Small intestine (tissue), 7 donors: ENCODE measurements around the gene DNAH12. TPM values are rescaled to one million over a fixed set of nuclear protein-coding genes. Genes with fewer than 3 reads are reported as not detected.

Experiments
- DNase-seq, 2 donors: peaks; one replicate each; pipeline versions ENCODE4 v3.0.0 to v3.0.0-alpha.2; 2013
- FAIRE-seq: peaks from 2 replicates; lab custom pipeline; 2012; peaks lifted over from hg19 to GRCh38; lab: Jason Lieb, UNC
- H3K27ac ChIP-seq, 3 donors: one replicate each; pipeline ENCODE4 v1.5.1; 2013; ENCODE audit warnings: low read length in 2 of 3, mild to moderate bottlenecking in 2 of 3, control low read depth in 1 of 3, inconsistent platforms in 1 of 3, low read depth in 1 of 3, moderate library complexity in 1 of 3
- H3K27me3 ChIP-seq, 3 donors: one replicate each; pipeline ENCODE4 v1.6.1; 2013; ENCODE audit warnings: low read length in 3 of 3, inconsistent platforms in 1 of 3; ENCODE audit not compliant: control insufficient read depth in 3 of 3, insufficient read depth in 3 of 3
- H3K36me3 ChIP-seq, 3 donors: one replicate each; pipeline ENCODE4 v1.6.1; 2013; ENCODE audit warnings: low read length in 3 of 3, inconsistent platforms in 1 of 3, low read depth in 1 of 3, mild to moderate bottlenecking in 1 of 3, moderate library complexity in 1 of 3; ENCODE audit not compliant: control insufficient read depth in 3 of 3, insufficient read depth in 2 of 3
- H3K4me1 ChIP-seq, 3 donors: one replicate each; pipeline ENCODE4 v1.6.1; 2013; ENCODE audit warnings: low read length in 2 of 3, inconsistent platforms in 1 of 3, low read depth in 1 of 3, mild to moderate bottlenecking in 1 of 3, moderate library complexity in 1 of 3; ENCODE audit not compliant: control insufficient read depth in 3 of 3, insufficient read depth in 2 of 3
- H3K4me3 ChIP-seq, 3 donors: one replicate each; pipeline ENCODE4 v1.5.1; 2013; ENCODE audit warnings: low read length in 3 of 3, control low read depth in 1 of 3, inconsistent platforms in 1 of 3, low read depth in 1 of 3, mild to moderate bottlenecking in 1 of 3, moderate library complexity in 1 of 3
- H3K9me3 ChIP-seq, 2 donors: one replicate each; pipeline ENCODE4 v1.6.1; 2013; ENCODE audit warnings: low read depth in 1 of 2, low read length in 1 of 2; ENCODE audit not compliant: control insufficient read depth in 2 of 2, insufficient read depth in 1 of 2
- WGBS, 3 donors: extraction: QIAGEN DNeasy Blood & Tissue Kit; methylation state at CpG; one replicate each; pipeline ENCODE4 v1.1.7; 2013; 5-methylcytosine and 5-hydroxymethylcytosine counted together
- polyA plus RNA-seq, 4 donors: library from polyadenylated mRNA; stranded (reverse) in 3 of 4; unstranded in 1 of 4; fragments of 200-250 nt in 3 of 4; fragments of 120-200 nt in 1 of 4; gene quantifications; one replicate each; pipeline versions ENCODE4 v1.2.1 to v1.2.3, GENCODE V29; 2013
- donor health status: healthy with polysubstance abuse.
- donor health status: control.
- donor health status: control.
- donor health status: Bipolar disorder and iron deficiency.
- donor health status: healthy.

Gene DNAH12
- polyA plus RNA-seq, 4 donors, result 0.10 to 2.1 TPM; not detected in 2

GRCh38 chr3:57575966-57576626 lies 32.0 kb upstream of the DNAH12 start:
- H3K4me3 ChIP-seq, result no peak overlapping the region
- no peaks in the 10 kb centered on the region for H3K27me3 ChIP-seq
- FAIRE-seq (no peak), DNase-seq (no peak)
- no peaks in the 10 kb centered on the region for H3K9me3 ChIP-seq
- H3K36me3 ChIP-seq, result peaks cover 4 to 52% (median 16%) of the 10 kb centered on the region in 3 donors
- peak overlapping the region in 1 of 3 donors; percentile 5 for H3K27ac ChIP-seq
- 35 to 61% (median 53%) methylated on average over 3 of the region's 3 CpGs for WGBS, 3 donors
- H3K4me1 ChIP-seq, result peaks cover 0 to 13% (median 0%) of the 10 kb centered on the region in 3 donors

- Histone ChIP-seq H3K9me3 (no peaks in the 10 kb centered on the region), H3K27ac (no peak overlapping the region), H3K4me1 (peaks cover 0 to 2% (median 0%) of the 10 kb centered on the region in 3 donors), H3K27me3 (no peaks in the 10 kb centered on the region), H3K4me3 (no peak overlapping the region), H3K36me3 (peaks cover 6 to 44% (median 11%) of the 10 kb centered on the region in 3 donors)
- DNase-seq, result no peak
- no peak for FAIRE-seq
- 60 to 78% (median 68%) methylated on average over 3 of the region's 3 CpGs for WGBS, 3 donors
These were observed 28.0 kb upstream of the DNAH12 start for GRCh38 chr3:57572096-57572495.

- DNase-seq, result no peak
- Histone ChIP-seq H3K4me1 (peaks cover 0 to 2% (median 0%) of the 10 kb centered on the region in 3 donors), H3K36me3 (peaks cover 6 to 47% (median 15%) of the 10 kb centered on the region in 3 donors), H3K9me3 (no peaks in the 10 kb centered on the region), H3K27me3 (no peaks in the 10 kb centered on the region), H3K4me3 (no peak overlapping the region), H3K27ac (no peak overlapping the region)
- no peak for FAIRE-seq
- WGBS, 3 donors, result 98 to 100% (median 98%) methylated on average over 2 of the region's 2 CpGs
These were observed 26.7 kb upstream of the DNAH12 start for GRCh38 chr3:57570878-57571277.

- no peak overlapping the region for H3K4me3 ChIP-seq
- peak overlapping the region in 1 of 3 donors; percentile 37 for H3K27ac ChIP-seq
- FAIRE-seq (no peak), DNase-seq (peak; percentile 25 to 57)
- peaks cover 7 to 51% (median 16%) of the 10 kb centered on the region in 3 donors for H3K36me3 ChIP-seq
- H3K27me3 ChIP-seq, result no peaks in the 10 kb centered on the region
- 35 to 73% (median 51%) methylated on average over 5 of the region's 6 CpGs for WGBS, 3 donors
- no peaks in the 10 kb centered on the region for H3K4me1 ChIP-seq
- H3K9me3 ChIP-seq, result no peaks in the 10 kb centered on the region
These were observed 25.8 kb upstream of the DNAH12 start for GRCh38 chr3:57569859-57570450.

- no peak for FAIRE-seq
- no peak overlapping the region for H3K4me3 ChIP-seq
- no peak for DNase-seq
- H3K4me1 ChIP-seq, result peaks cover 2 to 13% (median 5%) of the 10 kb centered on the region in 3 donors
- WGBS, 3 donors, result 90 to 100% (median 96%) methylated on average over 1 of the region's 1 CpG
- H3K27me3 ChIP-seq, result no peaks in the 10 kb centered on the region
- H3K9me3 ChIP-seq, result no peaks in the 10 kb centered on the region
- peaks cover 1 to 15% (median 2%) of the 10 kb centered on the region in 3 donors for H3K36me3 ChIP-seq
- H3K27ac ChIP-seq, result no peak overlapping the region
These were observed 15.4 kb upstream of the DNAH12 start for GRCh38 chr3:57559526-57559925.

- peak overlapping the region; percentile 92 to 97 (median 94) for H3K27ac ChIP-seq
- DNase-seq (peak; percentile 46 to 66), FAIRE-seq (no peak)
- H3K9me3 ChIP-seq, result no peaks in the 10 kb centered on the region
- H3K27me3 ChIP-seq, result no peaks in the 10 kb centered on the region
- H3K36me3 ChIP-seq, result peaks cover 0 to 8% (median 0%) of the 10 kb centered on the region in 3 donors
- 0 to 2% (median 1%) methylated on average over 27 to 29 of the region's 29 CpGs for WGBS, 3 donors
- H3K4me3 ChIP-seq, result peak overlapping the region; percentile 84 to 96 (median 87)
- H3K4me1 ChIP-seq, result peaks cover 2 to 13% (median 5%) of the 10 kb centered on the region in 3 donors
These were observed 13.0 kb upstream of the DNAH12 start for GRCh38 chr3:57557085-57557537.

GRCh38 chr3:57556459-57557084 lies 12.4 kb upstream of the DNAH12 start:
- Histone ChIP-seq H3K4me1 (peaks cover 2 to 13% (median 5%) of the 10 kb centered on the region in 3 donors), H3K9me3 (no peaks in the 10 kb centered on the region), H3K27ac (peak overlapping the region; percentile 92 to 97 (median 94)), H3K27me3 (no peaks in the 10 kb centered on the region), H3K36me3 (peaks cover 0 to 8% (median 0%) of the 10 kb centered on the region in 3 donors), H3K4me3 (peak overlapping the region; percentile 84 to 96 (median 87))
- FAIRE-seq (no peak), DNase-seq (peak in 1 of 2 donors; percentile 18)
- WGBS, 3 donors, result 0 to 1% (median 1%) methylated on average over 53 to 54 of the region's 54 CpGs

- Histone ChIP-seq H3K9me3 (no peaks in the 10 kb centered on the region), H3K36me3 (peaks cover 0 to 8% (median 0%) of the 10 kb centered on the region in 3 donors), H3K27me3 (no peaks in the 10 kb centered on the region), H3K27ac (peak within 1 kb of the TSS; percentile 92 to 97 (median 94)), H3K4me3 (peak within 1 kb of the TSS; percentile 84 to 96 (median 87)), H3K4me1 (peaks cover 2 to 13% (median 5%) of the 10 kb centered on the region in 3 donors)
- FAIRE-seq (no peak), DNase-seq (peak; percentile 92 to 97)
- 0% methylated on average over 51 to 54 of the region's 54 CpGs for WGBS, 3 donors
These were observed 11.8 kb upstream of the DNAH12 start, which contains the start of gene PDE12 for GRCh38 chr3:57555738-57556458. Gene PDE12, plus strand, starts transcription at chr3:57556274. Its CDS starts 106 bp downstream, at chr3:57556380.
